K562 (cell line): ENCODE measurements around the gene PLD1. TPM values are rescaled to one million over a fixed set of nuclear protein-coding genes. Genes with fewer than 3 reads are reported as not detected.

Source experiments
- ATAC-seq: fragments of 200-7000 bp; cut with Tn5 transposase; 3 replicates; pipeline ENCODE4 v1.9.1; 2020; ENCODE audit warnings: moderate library complexity
- BruUV-seq: library from RNA; stranded (reverse); fragments of 400-500 nt; replicated peaks from 2 replicates; lab custom pipeline; 2021; lab: Mats Ljungman, UMichigan
- CTCF ChIA-PET: fragments of 300-600 bp; formaldehyde crosslinking; extraction: SDS; loops from one replicate; lab custom pipeline; 2021; ENCODE audit warnings: low intra/inter-chr PET ratio; lab: Yijun Ruan, JAX
- POLR2A ChIA-PET: fragments of 300-600, 350-650 bp; sonication (Branson Sonifier 250); formaldehyde crosslinking; extraction: SDS; loops from one replicate; lab custom pipeline; 2021; ENCODE audit warnings: antibody characterized with exemption, inconsistent platforms; lab: Yijun Ruan, JAX
- DNase-seq, 4 experiments: peaks; one replicate each; pipeline versions ENCODE4 v3.0.0 to v3.0.0-alpha.2; 2011 to 2018; ENCODE audit warnings: low spot score in 3 of 4, mixed read lengths in 3 of 4; ENCODE audit errors: extremely low read depth in 1 of 4
- FAIRE-seq: peaks from 2 replicates; lab custom pipeline; 2011; peaks lifted over from hg19 to GRCh38; lab: Jason Lieb, UNC
- H2AFZ ChIP-seq: 2 replicates; pipeline ENCODE4 v1.6.0; 2011; ENCODE audit warnings: low read depth, low read length, control low read depth, inconsistent platforms
- H3K27ac ChIP-seq: fragments of 200-600 bp; 3 replicates; pipeline ENCODE4 v1.8.0; 2011; ENCODE audit warnings: low read depth, mild to moderate bottlenecking, control low read depth, inconsistent platforms, low read length, moderate library complexity, mixed read lengths; ENCODE audit errors: extremely low read depth
- H3K27me3 ChIP-seq, 2 experiments: fragments of 300-600 bp in 1 of 2; 2 replicates in 1 of 2; 3 replicates in 1 of 2; pipeline versions ENCODE4 v1.6.0 to v1.8.0; 2011; ENCODE audit warnings: inconsistent platforms in 2 of 2, low read length in 2 of 2, mild to moderate bottlenecking in 1 of 2, mixed read lengths in 1 of 2, moderate library complexity in 1 of 2; ENCODE audit not compliant: control insufficient read depth in 2 of 2, insufficient read depth in 2 of 2
- H3K36me3 ChIP-seq: fragments of 300-600 bp; 3 replicates; pipeline ENCODE4 v1.8.0; 2011; ENCODE audit warnings: mild to moderate bottlenecking, low read length, inconsistent platforms; ENCODE audit not compliant: control insufficient read depth, insufficient read depth
- H3K4me1 ChIP-seq, 2 experiments: fragments of 200-600 bp in 1 of 2; replicated peaks in 1 of 2; 2 replicates in 1 of 2; 3 replicates in 1 of 2; pipeline versions ENCODE4 v1.5.1 to v1.8.0; 2011; ENCODE audit warnings: inconsistent platforms in 2 of 2, low read length in 2 of 2, mild to moderate bottlenecking in 1 of 2, mixed read lengths in 1 of 2, moderate library complexity in 1 of 2; ENCODE audit not compliant: control insufficient read depth in 2 of 2, insufficient read depth in 2 of 2
- H3K4me2 ChIP-seq: 2 replicates; pipeline ENCODE4 v1.6.1; 2011; ENCODE audit warnings: low read length, control low read depth, inconsistent platforms, mixed read lengths; ENCODE audit not compliant: insufficient read depth
- H3K4me3 ChIP-seq: fragments of 200-600 bp; sonication (generic), shearing (Covaris generic); 2 replicates; pipeline ENCODE4 v1.5.1; 2016; ENCODE audit warnings: control low read depth, inconsistent platforms
- H3K79me2 ChIP-seq: fragments of 200-600 bp; 3 replicates; pipeline ENCODE4 v1.8.0; 2011; ENCODE audit warnings: low read length, inconsistent platforms; ENCODE audit not compliant: control insufficient read depth, insufficient read depth
- H3K9ac ChIP-seq, 2 experiments: 2 replicates each; pipeline versions ENCODE4 v1.6.0 to v1.6.1; 2011; ENCODE audit warnings: low read depth in 2 of 2, low read length in 2 of 2, control low read depth in 1 of 2, inconsistent platforms in 1 of 2, mild to moderate bottlenecking in 1 of 2, mixed read lengths in 1 of 2; ENCODE audit not compliant: insufficient read depth in 1 of 2
- H3K9me1 ChIP-seq: one replicate; pipeline ENCODE4 v1.6.0; 2011; ENCODE audit warnings: inconsistent platforms, mild to moderate bottlenecking, low read length, moderate library complexity; ENCODE audit not compliant: control insufficient read depth, insufficient read depth
- H3K9me3 ChIP-seq: replicated peaks from 2 replicates; pipeline ENCODE4 v1.5.1; 2011; ENCODE audit warnings: low read depth, low read length, inconsistent platforms; ENCODE audit not compliant: control insufficient read depth, insufficient read depth
- H4K20me1 ChIP-seq: replicated peaks from 2 replicates; pipeline ENCODE4 v1.6.1; 2011; ENCODE audit warnings: low read length, inconsistent platforms, mixed read lengths; ENCODE audit not compliant: control insufficient read depth, insufficient read depth
- CBX2 ChIP-seq: fragments of 200-600 bp; sonication (generic); IDR thresholded peaks from one replicate; pipeline ENCODE4 v1.6.1; 2012; ENCODE audit warnings: mild to moderate bottlenecking, low read length, inconsistent platforms; ENCODE audit not compliant: insufficient read depth, poor library complexity, severe bottlenecking
- CXXC5 ChIP-seq: fragments of 250-450 bp; sonication (Bioruptor Pico); IDR thresholded peaks from 2 replicates; pipeline ENCODE4 v1.8.0; 2022; ENCODE audit warnings: inconsistent platforms, mild to moderate bottlenecking, moderate library complexity
- ELK3 ChIP-seq: fragments of 450-650 bp; formaldehyde crosslinking; IDR thresholded peaks from 2 replicates; pipeline ENCODE4 v1.4.0; 2020; ENCODE audit warnings: mild to moderate bottlenecking
- FOXA1 ChIP-seq: fragments of 450-650 bp; IDR thresholded peaks from 2 replicates; pipeline ENCODE4 v1.6.1; 2016; ENCODE audit warnings: mild to moderate bottlenecking, borderline replicate concordance
- GABPB1 ChIP-seq: sonication (generic); formaldehyde crosslinking; IDR thresholded peaks from 2 replicates; pipeline ENCODE4 v1.8.0; 2022; ENCODE audit warnings: mild to moderate bottlenecking, missing genetic modification reagents
- HDAC6 ChIP-seq: IDR thresholded peaks from 2 replicates; pipeline ENCODE4 v1.6.1; 2012; ENCODE audit warnings: low read depth, mild to moderate bottlenecking, control low read depth, inconsistent platforms, low read length, moderate library complexity
- HMG20B ChIP-seq: fragments of 250-450 bp; sonication (Bioruptor Pico); IDR thresholded peaks from 2 replicates; pipeline ENCODE4 v1.5.0; 2021; ENCODE audit warnings: mild to moderate bottlenecking
- ILF3 ChIP-seq: fragments of 450-650 bp; IDR thresholded peaks from 2 replicates; pipeline ENCODE4 v1.6.1; 2018; ENCODE audit warnings: antibody characterized with exemption, mild to moderate bottlenecking, moderate library complexity, borderline replicate concordance
- L3MBTL2 ChIP-seq: fragments of 450-650 bp; IDR thresholded peaks from 2 replicates; pipeline ENCODE4 v1.6.1; 2016; ENCODE audit warnings: mild to moderate bottlenecking, moderate library complexity
- MBD1 ChIP-seq: fragments of 250-450 bp; sonication (Bioruptor Pico); IDR thresholded peaks from 2 replicates; pipeline ENCODE4 v1.8.0; 2022; ENCODE audit warnings: inconsistent platforms
- PTTG1 ChIP-seq: fragments of 450-650 bp; IDR thresholded peaks from 2 replicates; pipeline ENCODE4 v1.6.1; 2016; ENCODE audit warnings: low read depth, mild to moderate bottlenecking, missing genetic modification characterization, missing compliant biosample characterization
- SETDB1 ChIP-seq: IDR thresholded peaks from one replicate; pipeline ENCODE4 v1.6.1; 2012; ENCODE audit warnings: low read length, control low read depth, inconsistent platforms
- ZBTB17 ChIP-seq: fragments of 450-650 bp; formaldehyde crosslinking; IDR thresholded peaks from 2 replicates; pipeline ENCODE4 v1.4.0; 2020; ENCODE audit warnings: mild to moderate bottlenecking
- ZNF398 ChIP-seq: fragments of 250-450 bp; sonication (Bioruptor Pico); IDR thresholded peaks from 2 replicates; pipeline ENCODE4 v1.8.0; 2021; ENCODE audit warnings: moderate library complexity, mild to moderate bottlenecking, inconsistent platforms
- ZNF408 ChIP-seq: fragments of 250-450 bp; sonication (Bioruptor Pico); IDR thresholded peaks from 2 replicates; pipeline ENCODE4 v1.4.0; 2020; ENCODE audit warnings: low read depth, mild to moderate bottlenecking, moderate library complexity
- WGBS: fragments of 100-300 bp; shearing (Covaris generic); methylation state at CpG from one replicate; pipeline ENCODE4 v1.1.6; 2016; ENCODE audit warnings: low coverage, mixed read lengths; ENCODE audit not compliant: insufficient coverage; ENCODE audit errors: missing lambda C conversion rate; 5-methylcytosine and 5-hydroxymethylcytosine counted together
- in situ Hi-C: fragments of 300-500 bp; cut with MboI; formaldehyde crosslinking; loops from 4 replicates; pipeline ENCODE4 v1.15.0; 2018; ENCODE audit warnings: inconsistent platforms, mixed read lengths
- intact Hi-C: fragments of 100-400 bp; cut with micrococcal nuclease; formaldehyde crosslinking; loops from 2 replicates; pipeline ENCODE4 v1.14.2; 2022
- polyA plus RNA-seq, 8 experiments: library from polyadenylated mRNA; depleted of rRNA in 4 of 8; stranded (reverse) in 5 of 8; unstranded in 3 of 8; fragments of >200 nt; fragmentation: Nextera tagmentation in 2 of 8; fragmentation: Illumina TruSeq in 1 of 8; extraction: Ambion mirVana in 2 of 8; extraction: Trizol in 1 of 8; gene quantifications; 2 replicates each; pipeline versions ENCODE4 v1.2.1 to v1.2.3, GENCODE V29; 2011 to 2014; ENCODE audit warnings: inconsistent platforms in 1 of 8, missing spikeins in 1 of 8
- total RNA-seq, 7 experiments: library from RNA; depleted of rRNA in 6 of 7; stranded (reverse); fragments of >200 nt in 6 of 7; fragmentation: Illumina TruSeq in 2 of 7; extraction: Trizol in 2 of 7; gene quantifications; 2 replicates each; pipeline versions ENCODE4 v1.2.1 to v1.2.3, GENCODE V29; 2011 to 2021; ENCODE audit warnings: low replicate concordance in 1 of 7

PLD1 gene
- total and polyA plus RNA-seq, 9 of the 15 experiments (the other 6 are each of a cell fraction or from before 2014, with no cell fraction given), result 8.4 to 26.1 (median 18.6) TPM

GRCh38 chr3:171685116-171685895, 125.0 kb downstream of the PLD1 start:
- FAIRE-seq (no peak), DNase-seq (no peak), ATAC-seq (no peak)
- H3K9me1 ChIP-seq, result no peaks in the 10 kb centered on the region
- no peaks in the 10 kb centered on the region; a peak in 1 of 5 replicates for H3K4me1 ChIP-seq
- H3K36me3 ChIP-seq, result 0 out of 3 replicates have a peak, but pooled peaks cover 3% of the 10 kb centered on the region
- H3K27ac ChIP-seq, result no peak overlapping the region
- H3K27me3 ChIP-seq, result no peaks in the 10 kb centered on the region
- intact Hi-C loops, result no loop called here
- in situ Hi-C loops, result no loop called here
- no peak overlapping the region for H2AFZ ChIP-seq
- no peaks in the 10 kb centered on the region for H3K79me2 ChIP-seq
- H3K9me3 ChIP-seq, result no peaks in the 10 kb centered on the region
- H3K9ac ChIP-seq, result no peak overlapping the region
- no peaks in the 10 kb centered on the region for H4K20me1 ChIP-seq
- TF ChIP-seq CBX2, result no peak
- no peak for TF ChIP-seq ZNF408 (CRISPR knock-in tag)
- TF ChIP-seq HMG20B (CRISPR knock-in tag), result no peak
- no peak for TF ChIP-seq HDAC6
- TF ChIP-seq FOXA1, result no peak
- no peak for TF ChIP-seq MBD1 (CRISPR knock-in tag)
- no peak for TF ChIP-seq PTTG1 (tag)
- TF ChIP-seq ILF3, result no peak
- no peak for TF ChIP-seq GABPB1
- TF ChIP-seq SETDB1, result no peak
- TF ChIP-seq ZNF398 (CRISPR knock-in tag), result no peak
- TF ChIP-seq ELK3, result no peak
- TF ChIP-seq ZBTB17 (CRISPR knock-in tag), result no peak
- TF ChIP-seq CXXC5 (CRISPR knock-in tag), result no peak
- TF ChIP-seq L3MBTL2, result no peak
- CTCF ChIA-PET, result no interaction called here
- WGBS, result 69% methylated on average over 6 of the region's 6 CpGs
- H3K4me2 ChIP-seq, result no peak overlapping the region
- POLR2A ChIA-PET, result interaction anchor here (0.6 kb wide), 1 partner anchor 51 kb away, joined by 3 read pairs; no protein-coding TSS in a partner anchor
- no TSS peak for BruUV-seq
- H3K4me3 ChIP-seq, result no peak overlapping the region
